ENCODE data around the gene NOXO1.

NOXO1 gene

GRCh38 chr16:1977875-1978268, 3.4 kb downstream of the NOXO1 start:
- TF ChIP-seq CTCF (IDR thresholded peaks at IDR 0.05; ENCODE audit: low read length, missing control alignments), result no peak
- H3K4me3 ChIP-seq (replicated peaks; ENCODE audit: low read depth, low read length), result no peak overlapping the region
- DNase-seq (ENCODE audit: low read depth), result no peak

GRCh38 chr16:1976951-1977874, 4.1 kb downstream of the NOXO1 start:
- no peak for TF ChIP-seq CTCF (IDR thresholded peaks at IDR 0.05; ENCODE audit: low read length, missing control alignments)
- no peak for DNase-seq (ENCODE audit: low read depth)
- no peak overlapping the region for H3K4me3 ChIP-seq (replicated peaks; ENCODE audit: low read depth, low read length)

- DNase-seq (ENCODE audit: low read depth), result no peak
- no peak for TF ChIP-seq CTCF (IDR thresholded peaks at IDR 0.05; ENCODE audit: low read length, missing control alignments)
- no peak overlapping the region for H3K4me3 ChIP-seq (replicated peaks; ENCODE audit: low read depth, low read length)
These were observed 5.1 kb downstream of the NOXO1 start for GRCh38 chr16:1976216-1976520.

- no peak overlapping the region for H3K4me3 ChIP-seq (replicated peaks; ENCODE audit: low read depth, low read length)
- no peak for TF ChIP-seq CTCF (IDR thresholded peaks at IDR 0.05; ENCODE audit: low read length, missing control alignments)
- no peak for DNase-seq (ENCODE audit: low read depth)
These were observed 5.6 kb downstream of the NOXO1 start for GRCh38 chr16:1975432-1976215.

- no peak for DNase-seq (ENCODE audit: low read depth)
- H3K4me3 ChIP-seq (replicated peaks; ENCODE audit: low read depth, low read length), result no peak overlapping the region
- TF ChIP-seq CTCF (IDR thresholded peaks at IDR 0.05; ENCODE audit: low read length, missing control alignments), result no peak
These were observed 6.9 kb downstream of the NOXO1 start for GRCh38 chr16:1974157-1975070.

GRCh38 chr16:1973461-1974156, 7.7 kb downstream of the NOXO1 start:
- no peak for DNase-seq (ENCODE audit: low read depth)

More at GRCh38 chr16:1973461-1974156, 7.7 kb downstream of the NOXO1 start:
- no peak overlapping the region for H3K4me3 ChIP-seq (replicated peaks; ENCODE audit: low read depth, low read length)
- TF ChIP-seq CTCF (IDR thresholded peaks at IDR 0.05; ENCODE audit: low read length, missing control alignments), result no peak
